GM19351 (cell line): Measurements from ENCODE around the gene GCC1.
A peak's percentile ranks its signal among the peaks of the same experiment; 100 is the strongest.
"Not testable (repeated sequence)": the region's sequence is repeated elsewhere in the genome, so short reads cannot be mapped to it uniquely, and the experiment has no call there.

ENCODE experiments used
- ATAC-seq: cut with Tn5 transposase; IDR thresholded peaks from one replicate; pipeline ENCODE4 v1.9.1; 2021; ENCODE audit warnings: mild to moderate bottlenecking, moderate library complexity; ENCODE audit not compliant: unreplicated experiment

The GCC1 gene

GRCh38 chr7:127591189-127591588, 5.8 kb upstream of the GCC1 start:
- ATAC-seq = no peak

GRCh38 chr7:127589896-127590295, 4.5 kb upstream of the GCC1 start:
- ATAC-seq = no peak

GRCh38 chr7:127588697-127589482, 3.5 kb upstream of the GCC1 start:
- ATAC-seq = peak; percentile 15

GRCh38 chr7:127588019-127588696, 2.8 kb upstream of the GCC1 start, which contains the start of gene ARF5:
Gene ARF5 (plus strand): TSS chr7:127588411. CDS start chr7:127588499, 88 bp downstream.
- peak; percentile 72 for ATAC-seq

- no peak for ATAC-seq
These were observed 2.2 kb upstream of the GCC1 start for GRCh38 chr7:127587663-127588018.

GRCh38 chr7:127586346-127586745, 950 bp upstream of the GCC1 start:
- no peak for ATAC-seq

GRCh38 chr7:127584648-127585043, 750 bp downstream of the GCC1 start:
- no peak for ATAC-seq

GRCh38 chr7:127582361-127582760, 3.0 kb downstream of the GCC1 start:
- ATAC-seq = no peak

- no peak for ATAC-seq
These were observed 3.7 kb downstream of the GCC1 start for GRCh38 chr7:127581716-127582115.

- no peak for ATAC-seq
These were observed 4.8 kb downstream of the GCC1 start for GRCh38 chr7:127580612-127581011.

- no peak for ATAC-seq
These were observed 6.6 kb downstream of the GCC1 start for GRCh38 chr7:127578711-127579275.

GRCh38 chr7:127578036-127578684, 7.2 kb downstream of the GCC1 start:
- no peak for ATAC-seq

GRCh38 chr7:127571741-127572505, 13.5 kb downstream of the GCC1 start:
- no peak for ATAC-seq

- ATAC-seq = not testable (repeated sequence)
These were observed 17.4 kb downstream of the GCC1 start for GRCh38 chr7:127568034-127568433.

GRCh38 chr7:127566242-127566641, 19.2 kb downstream of the GCC1 start:
- ATAC-seq = no peak

- ATAC-seq = no peak
These were observed 27.6 kb downstream of the GCC1 start for GRCh38 chr7:127557803-127558202.

- no peak for ATAC-seq
These were observed 29.0 kb downstream of the GCC1 start for GRCh38 chr7:127556404-127556803.

- ATAC-seq = no peak
These were observed 33.5 kb downstream of the GCC1 start for GRCh38 chr7:127551941-127552340.

GRCh38 chr7:127550247-127550646, 35.1 kb downstream of the GCC1 start:
- ATAC-seq = peak; percentile 53

GRCh38 chr7:127546313-127546712, 39.1 kb downstream of the GCC1 start:
- no peak for ATAC-seq

- ATAC-seq = no peak
These were observed 43.8 kb downstream of the GCC1 start for GRCh38 chr7:127541548-127541947.
